OCI-LY1 (cell line): ENCODE data around the gene CTXND1.

Experiments used
- H2AFZ ChIP-seq: fragments of 200-600 bp; sonication (generic), shearing (Covaris generic); 2 replicates; pipeline ENCODE4 v1.6.0; 2014; ENCODE audit warnings: antibody characterized with exemption, mild to moderate bottlenecking, low read length
- H3F3A ChIP-seq: fragments of 200-600 bp; sonication (generic), shearing (Covaris generic); 2 replicates; pipeline ENCODE4 v1.6.0; 2014; ENCODE audit warnings: mild to moderate bottlenecking, antibody characterized with exemption, low read length, moderate library complexity; ENCODE audit not compliant: insufficient read depth
- H3K27ac ChIP-seq: fragments of 200-600 bp; sonication (generic); 2 replicates; pipeline ENCODE4 v1.5.1; 2014; ENCODE audit warnings: low read length, mixed run types, mild to moderate bottlenecking, low read depth; ENCODE audit not compliant: poor library complexity, severe bottlenecking
- H3K27me3 ChIP-seq: fragments of 200-600 bp; sonication (generic); 2 replicates; pipeline ENCODE4 v1.6.0; 2014; ENCODE audit warnings: antibody characterized with exemption, mild to moderate bottlenecking, low read length, moderate library complexity; ENCODE audit not compliant: insufficient read depth
- H3K36me3 ChIP-seq: fragments of 200-600 bp; sonication (generic); 2 replicates; pipeline ENCODE4 v1.6.1; 2014; ENCODE audit warnings: mild to moderate bottlenecking, antibody characterized with exemption, low read length, moderate library complexity, mixed read lengths; ENCODE audit not compliant: insufficient read depth
- H3K4me1 ChIP-seq: fragments of 200-600 bp; sonication (generic); 2 replicates; pipeline ENCODE4 v1.5.1; 2014; ENCODE audit warnings: mild to moderate bottlenecking, low read length, moderate library complexity; ENCODE audit not compliant: insufficient read depth, severe bottlenecking
- H3K4me2 ChIP-seq: fragments of 200-600 bp; sonication (generic), shearing (Covaris generic); 2 replicates; pipeline ENCODE4 v1.6.1; 2014; ENCODE audit warnings: low read length
- H3K4me3 ChIP-seq: fragments of 200-600 bp; sonication (generic); 2 replicates; pipeline ENCODE4 v1.5.1; 2014; ENCODE audit warnings: low read length, low read depth, mild to moderate bottlenecking, mixed read lengths; ENCODE audit not compliant: poor library complexity, severe bottlenecking
- H3K79me2 ChIP-seq: fragments of 200-600 bp; shearing (Covaris generic); 2 replicates; pipeline ENCODE4 v1.6.1; 2016; ENCODE audit warnings: mixed run types, low read length, mixed read lengths; ENCODE audit not compliant: insufficient read depth
- H3K9ac ChIP-seq: fragments of 200-600 bp; sonication (generic), shearing (Covaris generic); 2 replicates; pipeline ENCODE4 v1.6.1; 2014; ENCODE audit warnings: mild to moderate bottlenecking, low read length, mixed read lengths
- H3K9me2 ChIP-seq: fragments of 200-600 bp; sonication (generic), shearing (Covaris generic); 2 replicates; pipeline ENCODE4 v1.6.1; 2014; ENCODE audit warnings: low read depth, mild to moderate bottlenecking, low read length, mixed read lengths
- H3K9me3 ChIP-seq: fragments of 200-600 bp; shearing (Covaris generic); 2 replicates; pipeline ENCODE4 v1.6.1; 2014; ENCODE audit warnings: low read length, mixed read lengths
- H4K20me1 ChIP-seq: fragments of 200-600 bp; sonication (generic), shearing (Covaris generic); 2 replicates; pipeline ENCODE4 v1.6.0; 2016; ENCODE audit warnings: mild to moderate bottlenecking, low read length; ENCODE audit not compliant: insufficient read depth
- CTCF ChIP-seq: fragments of 200-600 bp; sonication (generic), shearing (Covaris generic); IDR thresholded peaks from 2 replicates; pipeline ENCODE4 v1.5.1; 2017; ENCODE audit warnings: mild to moderate bottlenecking, antibody characterized with exemption, low read length, moderate library complexity, mixed read lengths
- EZH2 ChIP-seq: fragments of 200-600 bp; sonication (generic), shearing (Covaris generic); IDR thresholded peaks from 2 replicates; pipeline ENCODE4 v1.8.0; 2017; ENCODE audit warnings: borderline replicate concordance, mixed run types, mild to moderate bottlenecking, antibody characterized with exemption, low read length, moderate library complexity, mixed read lengths

The CTXND1 gene

GRCh38 chr15:80171787-80172186 lies 80.2 kb downstream of the CTXND1 start:
- H3K9me3 ChIP-seq: no peaks in the 10 kb centered on the region
- no peaks in the 10 kb centered on the region for H3K9me2 ChIP-seq
- H3K9ac ChIP-seq: no peak overlapping the region
- H3K4me3 ChIP-seq: no peak overlapping the region
- no peak overlapping the region for H2AFZ ChIP-seq
- no peak overlapping the region for H3K27ac ChIP-seq
- no peaks in the 10 kb centered on the region for H3K27me3 ChIP-seq
- no peaks in the 10 kb centered on the region for H3K36me3 ChIP-seq
- H3K79me2 ChIP-seq: no peaks in the 10 kb centered on the region
- H3K4me2 ChIP-seq: no peak overlapping the region
- no peaks in the 10 kb centered on the region for H4K20me1 ChIP-seq
- no peaks in the 10 kb centered on the region for H3F3A ChIP-seq
- H3K4me1 ChIP-seq: no peaks in the 10 kb centered on the region
- TF ChIP-seq CTCF (no peak), EZH2 (no peak)

- H2AFZ ChIP-seq: no peak overlapping the region
- H3K4me2 ChIP-seq: no peak overlapping the region
- no peaks in the 10 kb centered on the region for H3F3A ChIP-seq
- no peaks in the 10 kb centered on the region for H3K79me2 ChIP-seq
- H3K27ac ChIP-seq: no peak overlapping the region
- H3K4me3 ChIP-seq: no peak overlapping the region
- H3K27me3 ChIP-seq: no peaks in the 10 kb centered on the region
- H3K9me2 ChIP-seq: no peaks in the 10 kb centered on the region
- no peaks in the 10 kb centered on the region for H3K36me3 ChIP-seq
- H3K9ac ChIP-seq: no peak overlapping the region
- H4K20me1 ChIP-seq: no peaks in the 10 kb centered on the region
- H3K4me1 ChIP-seq: no peaks in the 10 kb centered on the region
- H3K9me3 ChIP-seq: no peaks in the 10 kb centered on the region
- no peak for TF ChIP-seq EZH2
- TF ChIP-seq CTCF: no peak
These were observed 81.4 kb downstream of the CTXND1 start for GRCh38 chr15:80170596-80170995.

- Histone ChIP-seq H3K9ac (no peak overlapping the region), H3K4me2 (no peak overlapping the region), H3K9me2 (no peaks in the 10 kb centered on the region), H3K36me3 (no peaks in the 10 kb centered on the region), H3K79me2 (no peaks in the 10 kb centered on the region), H3K27ac (no peak overlapping the region), H4K20me1 (no peaks in the 10 kb centered on the region), H3K4me1 (no peaks in the 10 kb centered on the region), H2AFZ (no peak overlapping the region), H3K27me3 (no peaks in the 10 kb centered on the region), H3K4me3 (no peak overlapping the region), H3F3A (no peaks in the 10 kb centered on the region), H3K9me3 (no peaks in the 10 kb centered on the region)
- TF ChIP-seq EZH2 (no peak), CTCF (no peak)
These were observed 82.2 kb downstream of the CTXND1 start for GRCh38 chr15:80169768-80170357.
